ENCODE data around the gene GDE1.

DNA sequence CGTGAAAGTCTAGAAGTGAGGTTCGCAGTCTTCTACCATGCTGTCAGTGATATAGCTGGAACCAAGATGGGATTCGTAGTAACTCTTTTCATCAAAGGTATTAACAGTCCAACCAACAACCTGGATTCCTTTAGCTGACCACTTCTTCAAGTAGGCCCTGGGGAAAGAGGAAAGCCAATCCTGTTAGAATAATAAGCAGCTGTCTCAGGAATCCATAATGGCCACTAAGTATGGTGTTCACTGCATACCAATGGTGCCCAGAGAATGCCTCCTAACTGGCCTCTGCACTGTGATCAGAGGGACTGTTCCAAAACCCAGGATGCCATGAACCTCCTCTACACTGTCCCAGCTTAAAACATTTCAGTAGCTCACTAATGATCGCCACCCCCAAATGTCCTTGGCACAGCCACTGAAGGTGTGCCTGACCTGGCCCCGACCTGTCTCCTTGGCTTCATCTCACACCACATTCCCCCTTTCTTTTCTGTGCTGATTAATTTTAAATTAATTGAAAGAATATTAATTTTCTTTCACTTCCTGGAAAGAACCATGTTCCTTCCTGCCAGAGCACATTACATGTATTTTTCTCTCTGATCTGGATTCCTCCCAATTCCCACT is 18.3 kb downstream of the GDE1 start:
- TF ChIP-seq POLR2AphosphoS5 (IDR thresholded peaks at IDR 0.05; ENCODE audit: low read depth, low read length) (no peak), TAF1 (IDR thresholded peaks at IDR 0.05; ENCODE audit: borderline replicate concordance, insufficient read depth, low read length) (no peak), SIN3A (IDR thresholded peaks at IDR 0.05; ENCODE audit: borderline replicate concordance, insufficient read depth, low read length) (no peak), REST (IDR thresholded peaks at IDR 0.05; ENCODE audit: insufficient read depth in 1 of 2, low read depth in 2 of 2, low read length in 2 of 2) (no peak)

All from PFSK-1 (cell line).